Airway epithelial cell (primary cell): ENCODE results near the gene MGAT4A. TPM values are rescaled to one million over a fixed set of nuclear protein-coding genes. Genes with fewer than 3 reads are reported as not detected.

ENCODE experiments used
- total RNA-seq: library from RNA; depleted of rRNA; stranded (reverse); fragments of >200 nt; gene quantifications from 2 replicates; pipeline ENCODE4 v1.2.3, GENCODE V29; 2015

Gene MGAT4A
- 0.74 and 1.1 TPM in 2 replicates for total RNA-seq

GRCh38 chr2:98731041-98731893, at the start of gene MGAT4A:
TSS of gene MGAT4A (minus strand) at chr2:98731132. CDS start at chr2:98726332, 4,800 bp downstream.

GRCh38 chr2:98608116-98608961, 122.6 kb downstream of the MGAT4A start, which contains the start of the genes COA5 and UNC50:
TSS of gene COA5 (minus strand) at chr2:98608512. CDS start at chr2:98608405, 107 bp downstream.
TSS of gene UNC50 (plus strand) at chr2:98608589. CDS start at chr2:98609760, 1,171 bp downstream.

Other genes starting within 250 kb of the MGAT4A start
- 17.2 and 18.7 TPM in 2 replicates for gene COA5, start 122.6 kb downstream of the MGAT4A start, total RNA-seq
- gene UNC50, start 122.5 kb downstream of the MGAT4A start, total RNA-seq, result 33.6 and 43.8 TPM in 2 replicates
- 2.6 and 3.6 TPM in 2 replicates for gene CRACDL, start 205.1 kb upstream of the MGAT4A start, total RNA-seq